BJ (cell line): ENCODE measurements around the gene GABARAP. TPM values are rescaled to one million over a fixed set of nuclear protein-coding genes. Genes with fewer than 3 reads are reported as not detected.
A peak's percentile ranks its signal among the peaks of the same experiment; 100 is the strongest.

Experiments used
- CTCF ChIA-PET: fragments of 350-600 bp; formaldehyde crosslinking; extraction: SDS; loops from one replicate; lab custom pipeline; 2021; ENCODE audit warnings: antibody characterized with exemption, inconsistent platforms; lab: Yijun Ruan, JAX
- POLR2A ChIA-PET: fragments of 300-600 bp; sonication (Branson Sonifier 250); formaldehyde crosslinking; extraction: SDS; loops from one replicate; lab custom pipeline; 2021; ENCODE audit warnings: antibody characterized with exemption; lab: Charles Lee
- DNase-seq: peaks from one replicate; pipeline ENCODE4 v3.0.0-alpha.2; 2011; ENCODE audit warnings: low read depth
- H3K27me3 ChIP-seq: 2 replicates; pipeline ENCODE4 v1.6.0; 2011; ENCODE audit warnings: low read length; ENCODE audit not compliant: control insufficient read depth, insufficient read depth
- H3K36me3 ChIP-seq: 2 replicates; pipeline ENCODE4 v1.5.1; 2011; ENCODE audit warnings: low read length; ENCODE audit not compliant: control insufficient read depth, insufficient read depth
- H3K4me3 ChIP-seq: 2 replicates; pipeline ENCODE4 v1.5.1; 2011; ENCODE audit warnings: low read depth, mild to moderate bottlenecking, control low read depth, low read length
- CTCF ChIP-seq: IDR thresholded peaks from 2 replicates; pipeline ENCODE4 v1.5.1; 2011; ENCODE audit warnings: low read depth, mild to moderate bottlenecking, control low read depth, inconsistent platforms, low read length, moderate library complexity; ENCODE audit not compliant: insufficient read depth
- polyA plus RNA-seq: library from polyadenylated mRNA; depleted of rRNA; stranded (reverse); fragments of >200 nt; gene quantifications from 2 replicates; pipeline ENCODE4 v1.2.3, GENCODE V29; 2011

GABARAP gene
- polyA plus RNA-seq, 1 experiment = 762 TPM

- DNase-seq = no peak
- Histone ChIP-seq H3K27me3 (no peaks in the 10 kb centered on the region), H3K4me3 (peak overlapping the region; percentile 97), H3K36me3 (peaks cover 15% of the 10 kb centered on the region)
- CTCF ChIA-PET = interaction anchor here (0.7 to 3.6 kb wide), 5 partner anchors 18 to 322 kb away, joined by 3 to 19 read pairs (median 3); no protein-coding TSS in a partner anchor
- TF ChIP-seq CTCF = no peak
- POLR2A ChIA-PET = interaction anchor here (0.6 to 1.0 kb wide), 5 partner anchors 17 to 1835 kb away, joined by 3 to 14 read pairs (median 3); no protein-coding TSS in a partner anchor
Observed at GRCh38 chr17:7238420-7239090, 3.7 kb downstream of the GABARAP start.

GRCh38 chr17:7237761-7238419 lies 4.4 kb downstream of the GABARAP start:
- no peak for TF ChIP-seq CTCF
- DNase-seq = no peak
- ChIA-PET CTCF (interaction anchor here (0.7 to 3.6 kb wide), 5 partner anchors 17 to 322 kb away, joined by 3 to 19 read pairs (median 3); no protein-coding TSS in a partner anchor), POLR2A (interaction anchor here (0.6 to 1.0 kb wide), 5 partner anchors 16 to 1834 kb away, joined by 3 to 14 read pairs (median 4); partner anchors contain the start of genes ACADVL and DLG4)
- H3K27me3 ChIP-seq = no peaks in the 10 kb centered on the region
- peak overlapping the region; percentile 97 for H3K4me3 ChIP-seq
- peaks cover 15% of the 10 kb centered on the region for H3K36me3 ChIP-seq

- Histone ChIP-seq H3K4me3 (peak overlapping the region; percentile 97), H3K27me3 (no peaks in the 10 kb centered on the region), H3K36me3 (peaks cover 15% of the 10 kb centered on the region)
- ChIA-PET CTCF (interaction anchor here (1.0 to 3.6 kb wide), 2 partner anchors 17 to 59 kb away, joined by 3 to 19 read pairs; no protein-coding TSS in a partner anchor), POLR2A (interaction anchor here (0.9 kb wide), 1 partner anchor 17 kb away, joined by 4 read pairs; the partner anchor contains the start of genes ACADVL and DLG4)
- TF ChIP-seq CTCF = no peak
- no peak for DNase-seq
Observed at GRCh38 chr17:7237266-7237760, 4.9 kb downstream of the GABARAP start.

GRCh38 chr17:7236808-7237207 lies 5.4 kb downstream of the GABARAP start:
- CTCF ChIA-PET = interaction anchor here (1.1 to 3.6 kb wide), 2 partner anchors 59 to 324 kb away, joined by 4 to 19 read pairs; no protein-coding TSS in a partner anchor
- no peaks in the 10 kb centered on the region for H3K27me3 ChIP-seq
- H3K4me3 ChIP-seq = no peak overlapping the region
- no peak for DNase-seq
- POLR2A ChIA-PET = no interaction called here
- no peak for TF ChIP-seq CTCF
- peaks cover 15% of the 10 kb centered on the region for H3K36me3 ChIP-seq
